GM12878 (cell line): ENCODE data around the gene AGAP2. TPM values are rescaled to one million over a fixed set of nuclear protein-coding genes. Genes with fewer than 3 reads are reported as not detected.

Experiments
- ATAC-seq: fragments of 200-7000 bp; cut with Tn5 transposase; 3 replicates; pipeline ENCODE4 v1.9.1; 2020; ENCODE audit warnings: mild to moderate bottlenecking, moderate library complexity
- BruUV-seq: library from RNA; stranded (reverse); fragments of 400-500 nt; replicated peaks from 2 replicates; lab custom pipeline; 2021; lab: Mats Ljungman, UMichigan
- CTCF ChIA-PET: fragments of 300-600 bp; sonication (Branson Sonifier 250); formaldehyde crosslinking; extraction: SDS; loops from one replicate; lab custom pipeline; 2021; ENCODE audit warnings: inconsistent platforms; lab: Yijun Ruan, JAX
- POLR2A ChIA-PET: fragments of 350-600 bp; formaldehyde crosslinking; extraction: SDS; loops from one replicate; lab custom pipeline; 2021; ENCODE audit warnings: inconsistent platforms; lab: Charles Lee
- RAD21 ChIA-PET: fragments of 300-600 bp; sonication (Branson Sonifier 250); formaldehyde crosslinking; loops from one replicate; lab custom pipeline; 2023; ENCODE audit warnings: antibody characterized with exemption; ENCODE audit not compliant: unreplicated experiment; lab: Charles Lee
- SMC1A ChIA-PET: fragments of 300-600 bp; sonication (Branson Sonifier 250); formaldehyde crosslinking; loops from one replicate; lab custom pipeline; 2023; ENCODE audit not compliant: unreplicated experiment, uncharacterized antibody; lab: Charles Lee
- DNase-seq: peaks from one replicate; pipeline ENCODE4 v3.0.0-alpha.2; 2011; ENCODE audit warnings: low read depth, low spot score
- FAIRE-seq: peaks from 3 replicates; lab custom pipeline; 2011; peaks lifted over from hg19 to GRCh38; lab: Jason Lieb, UNC
- H2AFZ ChIP-seq: 2 replicates; pipeline ENCODE4 v1.6.0; 2011; ENCODE audit warnings: low read depth, low read length, control low read depth; ENCODE audit not compliant: control insufficient read depth
- H3K27ac ChIP-seq: 2 replicates; pipeline ENCODE4 v1.5.1; 2011; ENCODE audit warnings: control low read depth; ENCODE audit not compliant: control insufficient read depth, insufficient read depth
- H3K27me3 ChIP-seq, 2 experiments: replicated peaks in 1 of 2; 2 replicates each; pipeline versions ENCODE4 v1.6.0 to v1.6.1; 2011; ENCODE audit warnings: low read length in 1 of 2; ENCODE audit not compliant: control insufficient read depth in 2 of 2, insufficient read depth in 2 of 2
- H3K36me3 ChIP-seq, 2 experiments: 2 replicates each; pipeline ENCODE4 v1.5.1; 2011; ENCODE audit warnings: low read length in 1 of 2; ENCODE audit not compliant: control insufficient read depth in 2 of 2, insufficient read depth in 2 of 2
- H3K4me1 ChIP-seq: 2 replicates; pipeline ENCODE4 v1.6.1; 2011; ENCODE audit warnings: mild to moderate bottlenecking, low read length, moderate library complexity, mixed read lengths; ENCODE audit not compliant: control insufficient read depth, insufficient read depth
- H3K4me2 ChIP-seq: 2 replicates; pipeline ENCODE4 v1.6.0; 2011; ENCODE audit warnings: control low read depth; ENCODE audit not compliant: control insufficient read depth, insufficient read depth
- H3K4me3 ChIP-seq: fragments of 200-600 bp; sonication (generic); 2 replicates; pipeline ENCODE4 v1.5.1; 2016
- H3K79me2 ChIP-seq: 2 replicates; pipeline ENCODE4 v1.6.0; 2011; ENCODE audit warnings: low read length; ENCODE audit not compliant: control insufficient read depth, insufficient read depth
- H3K9ac ChIP-seq: 2 replicates; pipeline ENCODE4 v1.8.0; 2011; ENCODE audit warnings: low read length, control low read depth, mixed read lengths; ENCODE audit not compliant: control insufficient read depth, insufficient read depth
- H3K9me3 ChIP-seq: replicated peaks from 3 replicates; pipeline ENCODE4 v1.5.1; 2011; ENCODE audit warnings: mild to moderate bottlenecking, low read length; ENCODE audit not compliant: control insufficient read depth, insufficient read depth
- H4K20me1 ChIP-seq: 2 replicates; pipeline ENCODE4 v1.6.0; 2011; ENCODE audit not compliant: control insufficient read depth, insufficient read depth
- BHLHE40 ChIP-seq, 2 experiments: fragments of 450-650 bp in 1 of 2; IDR thresholded peaks; 2 replicates each; pipeline ENCODE4 v1.6.1; 2011 to 2017; ENCODE audit warnings: low read depth in 2 of 2, borderline replicate concordance in 1 of 2, improper control_type of control experiment in 1 of 2, low read length in 1 of 2, mild to moderate bottlenecking in 1 of 2
- EGR1 ChIP-seq, 2 experiments: IDR thresholded peaks; 1 replicate in 1 of 2; 2 replicates in 1 of 2; pipeline ENCODE4 v1.6.1; 2011 to 2012; ENCODE audit warnings: low read depth in 2 of 2, low read length in 2 of 2, borderline replicate concordance in 1 of 2, mild to moderate bottlenecking in 1 of 2, moderate library complexity in 1 of 2
- GATAD2B ChIP-seq: fragments of 450-650 bp; conservative IDR thresholded peaks from 2 replicates; pipeline ENCODE4 v1.6.1; 2017; ENCODE audit warnings: low read depth, mild to moderate bottlenecking, moderate library complexity
- LARP7 ChIP-seq: fragments of 450-650 bp; IDR thresholded peaks from 2 replicates; pipeline ENCODE4 v1.6.1; 2017; ENCODE audit warnings: mild to moderate bottlenecking
- MYC ChIP-seq: IDR thresholded peaks from 2 replicates; pipeline ENCODE4 v1.6.1; 2011; ENCODE audit warnings: mild to moderate bottlenecking, low read length, moderate library complexity, inconsistent platforms; ENCODE audit not compliant: insufficient read depth, insufficient replicate concordance, insufficient read length, severe bottlenecking
- NFXL1 ChIP-seq: fragments of 450-650 bp; IDR thresholded peaks from 2 replicates; pipeline ENCODE4 v1.6.1; 2017; ENCODE audit warnings: antibody characterized with exemption, mild to moderate bottlenecking, borderline replicate concordance
- PAX8 ChIP-seq: fragments of 450-650 bp; IDR thresholded peaks from 2 replicates; pipeline ENCODE4 v1.6.1; 2017; ENCODE audit warnings: mild to moderate bottlenecking, moderate library complexity
- POLR2A ChIP-seq: IDR thresholded peaks from 2 replicates; pipeline ENCODE4 v1.6.1; 2011; ENCODE audit warnings: low read depth, mild to moderate bottlenecking, low read length
- ZNF217 ChIP-seq: fragments of 450-650 bp; IDR thresholded peaks from 2 replicates; pipeline ENCODE4 v1.6.1; 2017; ENCODE audit warnings: antibody characterized with exemption, mild to moderate bottlenecking
- ZNF24 ChIP-seq: fragments of 450-650 bp; IDR thresholded peaks from 2 replicates; pipeline ENCODE4 v1.6.1; 2017; ENCODE audit warnings: antibody characterized with exemption, mild to moderate bottlenecking
- WGBS: methylation state at CpG from one replicate; pipeline ENCODE4 v1.1.6; 2016; ENCODE audit warnings: low lambda C conversion rate; ENCODE audit not compliant: insufficient replicate concordance, insufficient coverage; ENCODE audit errors: missing lambda C conversion rate; 5-methylcytosine and 5-hydroxymethylcytosine counted together
- in situ Hi-C: fragments of 300-500 bp; cut with MboI; formaldehyde crosslinking; loops from 9 replicates; pipeline ENCODE4 v1.14.3; 2018; ENCODE audit warnings: mixed read lengths
- intact Hi-C: fragments of 100-400 bp; cut with micrococcal nuclease; formaldehyde crosslinking; loops from one replicate; pipeline ENCODE4 v1.14.2; 2022; ENCODE audit not compliant: unreplicated experiment
- polyA plus RNA-seq, 11 experiments: library from polyadenylated mRNA; depleted of rRNA in 4 of 11; unstranded in 6 of 11; stranded (reverse) in 5 of 11; fragments of >200 nt; fragmentation: Nextera tagmentation in 4 of 11; fragmentation: Illumina TruSeq in 1 of 11; extraction: Ambion mirVana in 4 of 11; extraction: Trizol in 1 of 11; gene quantifications; 1 replicate in 1 of 11; 2 replicates in 10 of 11; pipeline versions ENCODE4 v1.2.1 to v1.2.3, GENCODE V29; 2011 to 2016; ENCODE audit warnings: inconsistent platforms in 2 of 11, missing spikeins in 2 of 11, low read depth in 1 of 11
- total RNA-seq, 4 experiments: library from RNA; depleted of rRNA in 3 of 4; stranded (reverse); fragments of >200 nt in 3 of 4; fragmentation: Illumina TruSeq in 1 of 4; extraction: Trizol in 1 of 4; gene quantifications; 2 replicates each; pipeline versions ENCODE4 v1.2.1 to v1.2.3, GENCODE V29; 2013 to 2021
- TF ChIP-seq, protein P1 (sequence below): fragments of 450-650 bp; IDR thresholded peaks from 2 replicates; pipeline ENCODE4 v1.6.1; 2018; ENCODE audit warnings: mild to moderate bottlenecking, low read depth, moderate library complexity; ENCODE audit not compliant: partially characterized antibody
- TF ChIP-seq, protein P2 (sequence below): IDR thresholded peaks from 2 replicates; pipeline ENCODE4 v1.6.1; 2012; ENCODE audit warnings: improper control_type of control experiment, low read depth, low read length; ENCODE audit not compliant: insufficient replicate concordance

The AGAP2 gene
- total and polyA plus RNA-seq, 10 of the 15 experiments (the other 5 are each of a cell fraction or from before 2014, with no cell fraction given) = 0.29 to 19.8 (median 11.0) TPM

DNA sequence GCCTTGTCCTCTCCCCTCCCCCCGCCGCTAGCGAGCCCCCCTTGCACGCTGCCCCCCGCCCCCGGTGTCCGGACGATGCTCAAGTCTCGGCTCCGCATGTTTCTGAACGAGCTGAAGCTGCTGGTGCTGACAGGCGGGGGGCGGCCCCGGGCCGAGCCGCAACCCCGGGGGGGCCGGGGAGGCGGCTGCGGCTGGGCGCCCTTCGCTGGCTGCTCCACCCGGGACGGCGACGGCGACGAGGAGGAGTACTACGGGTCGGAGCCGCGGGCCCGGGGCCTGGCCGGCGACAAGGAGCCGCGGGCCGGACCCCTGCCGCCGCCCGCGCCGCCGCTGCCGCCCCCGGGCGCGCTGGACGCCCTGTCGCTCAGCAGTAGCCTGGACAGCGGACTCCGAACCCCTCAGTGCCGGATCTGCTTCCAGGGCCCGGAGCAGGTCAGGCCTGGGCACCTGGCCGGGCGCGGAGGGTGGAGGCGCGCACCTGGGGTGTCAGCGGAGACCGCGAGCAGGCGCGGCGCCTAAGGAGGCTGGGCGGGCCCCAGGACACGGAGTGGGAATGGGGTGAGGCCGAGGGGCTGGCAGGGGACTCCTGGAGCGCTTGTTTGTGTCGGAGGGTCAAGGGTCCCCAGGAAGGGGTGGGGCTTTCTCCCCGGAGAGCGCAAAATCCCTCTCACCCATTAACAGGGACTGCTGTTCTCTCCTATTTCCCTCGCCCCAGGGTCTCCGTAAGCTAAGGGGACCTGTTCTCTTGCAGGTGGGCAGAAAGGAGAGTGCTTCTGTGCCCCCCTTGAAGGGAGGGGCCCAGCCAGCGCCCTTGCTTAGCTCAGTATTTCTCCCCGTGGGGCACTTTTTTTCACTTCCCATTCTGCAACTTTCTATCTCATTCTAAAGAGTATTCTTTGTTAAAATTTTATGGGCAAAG, 17.2 kb upstream of the AGAP2 start:
- H3K4me1 ChIP-seq = peaks cover 26% of the 10 kb centered on the region
- TF ChIP-seq, protein P1, sequence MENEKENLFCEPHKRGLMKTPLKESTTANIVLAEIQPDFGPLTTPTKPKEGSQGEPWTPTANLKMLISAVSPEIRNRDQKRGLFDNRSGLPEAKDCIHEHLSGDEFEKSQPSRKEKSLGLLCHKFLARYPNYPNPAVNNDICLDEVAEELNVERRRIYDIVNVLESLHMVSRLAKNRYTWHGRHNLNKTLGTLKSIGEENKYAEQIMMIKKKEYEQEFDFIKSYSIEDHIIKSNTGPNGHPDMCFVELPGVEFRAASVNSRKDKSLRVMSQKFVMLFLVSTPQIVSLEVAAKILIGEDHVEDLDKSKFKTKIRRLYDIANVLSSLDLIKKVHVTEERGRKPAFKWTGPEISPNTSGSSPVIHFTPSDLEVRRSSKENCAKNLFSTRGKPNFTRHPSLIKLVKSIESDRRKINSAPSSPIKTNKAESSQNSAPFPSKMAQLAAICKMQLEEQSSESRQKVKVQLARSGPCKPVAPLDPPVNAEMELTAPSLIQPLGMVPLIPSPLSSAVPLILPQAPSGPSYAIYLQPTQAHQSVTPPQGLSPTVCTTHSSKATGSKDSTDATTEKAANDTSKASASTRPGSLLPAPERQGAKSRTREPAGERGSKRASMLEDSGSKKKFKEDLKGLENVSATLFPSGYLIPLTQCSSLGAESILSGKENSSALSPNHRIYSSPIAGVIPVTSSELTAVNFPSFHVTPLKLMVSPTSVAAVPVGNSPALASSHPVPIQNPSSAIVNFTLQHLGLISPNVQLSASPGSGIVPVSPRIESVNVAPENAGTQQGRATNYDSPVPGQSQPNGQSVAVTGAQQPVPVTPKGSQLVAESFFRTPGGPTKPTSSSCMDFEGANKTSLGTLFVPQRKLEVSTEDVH = no peak
- TF ChIP-seq ZNF217 (0 out of 2 replicates have a peak, but pooled peaks have one; percentile 39), GATAD2B (peak; percentile 43; the same call in 1 of the 2 replicates), ZNF24 (no peak), EGR1 (IDR thresholded peaks at IDR 0.05; ENCODE audit: borderline replicate concordance in 1 of 2, low read depth in 2 of 2, low read length in 2 of 2) (no peak), LARP7 (peak; percentile 58; the same call in 1 of the 2 replicates), POLR2A (no peak), MYC (no peak), NFXL1 (no peak), BHLHE40 (IDR thresholded peaks at IDR 0.05; ENCODE audit: borderline replicate concordance in 1 of 2, low read depth in 2 of 2, low read length in 1 of 2) (peak in 1 of 2 experiments; percentile 32; a peak in 1 of 4 replicates), PAX8 (no peak)
- TF ChIP-seq, protein P2, sequence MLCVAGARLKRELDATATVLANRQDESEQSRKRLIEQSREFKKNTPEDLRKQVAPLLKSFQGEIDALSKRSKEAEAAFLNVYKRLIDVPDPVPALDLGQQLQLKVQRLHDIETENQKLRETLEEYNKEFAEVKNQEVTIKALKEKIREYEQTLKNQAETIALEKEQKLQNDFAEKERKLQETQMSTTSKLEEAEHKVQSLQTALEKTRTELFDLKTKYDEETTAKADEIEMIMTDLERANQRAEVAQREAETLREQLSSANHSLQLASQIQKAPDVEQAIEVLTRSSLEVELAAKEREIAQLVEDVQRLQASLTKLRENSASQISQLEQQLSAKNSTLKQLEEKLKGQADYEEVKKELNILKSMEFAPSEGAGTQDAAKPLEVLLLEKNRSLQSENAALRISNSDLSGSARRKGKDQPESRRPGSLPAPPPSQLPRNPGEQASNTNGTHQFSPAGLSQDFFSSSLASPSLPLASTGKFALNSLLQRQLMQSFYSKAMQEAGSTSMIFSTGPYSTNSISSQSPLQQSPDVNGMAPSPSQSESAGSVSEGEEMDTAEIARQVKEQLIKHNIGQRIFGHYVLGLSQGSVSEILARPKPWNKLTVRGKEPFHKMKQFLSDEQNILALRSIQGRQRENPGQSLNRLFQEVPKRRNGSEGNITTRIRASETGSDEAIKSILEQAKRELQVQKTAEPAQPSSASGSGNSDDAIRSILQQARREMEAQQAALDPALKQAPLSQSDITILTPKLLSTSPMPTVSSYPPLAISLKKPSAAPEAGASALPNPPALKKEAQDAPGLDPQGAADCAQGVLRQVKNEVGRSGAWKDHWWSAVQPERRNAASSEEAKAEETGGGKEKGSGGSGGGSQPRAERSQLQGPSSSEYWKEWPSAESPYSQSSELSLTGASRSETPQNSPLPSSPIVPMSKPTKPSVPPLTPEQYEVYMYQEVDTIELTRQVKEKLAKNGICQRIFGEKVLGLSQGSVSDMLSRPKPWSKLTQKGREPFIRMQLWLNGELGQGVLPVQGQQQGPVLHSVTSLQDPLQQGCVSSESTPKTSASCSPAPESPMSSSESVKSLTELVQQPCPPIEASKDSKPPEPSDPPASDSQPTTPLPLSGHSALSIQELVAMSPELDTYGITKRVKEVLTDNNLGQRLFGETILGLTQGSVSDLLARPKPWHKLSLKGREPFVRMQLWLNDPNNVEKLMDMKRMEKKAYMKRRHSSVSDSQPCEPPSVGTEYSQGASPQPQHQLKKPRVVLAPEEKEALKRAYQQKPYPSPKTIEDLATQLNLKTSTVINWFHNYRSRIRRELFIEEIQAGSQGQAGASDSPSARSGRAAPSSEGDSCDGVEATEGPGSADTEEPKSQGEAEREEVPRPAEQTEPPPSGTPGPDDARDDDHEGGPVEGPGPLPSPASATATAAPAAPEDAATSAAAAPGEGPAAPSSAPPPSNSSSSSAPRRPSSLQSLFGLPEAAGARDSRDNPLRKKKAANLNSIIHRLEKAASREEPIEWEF = no peak

More for the DNA sequence above, 17.2 kb upstream of the AGAP2 start:
- no peak for ATAC-seq
- DNase-seq = no peak
- Histone ChIP-seq H3K9me3 (no peaks in the 10 kb centered on the region; the same call in 2 of the 3 replicates), H3K27me3 (no peaks in the 10 kb centered on the region), H3K4me2 (peak overlapping the region; percentile 58), H2AFZ (peak overlapping the region; percentile 6; the same call in 1 of the 2 replicates), H3K36me3 (peaks cover 0 to 4% of the 10 kb centered on the region in 2 experiments; a peak in 2 of 4 replicates), H4K20me1 (no peaks in the 10 kb centered on the region; the same call in 1 of the 2 replicates), H3K79me2 (peaks cover 15% of the 10 kb centered on the region), H3K9ac (peak overlapping the region; percentile 60), H3K27ac (peak overlapping the region; percentile 43; the same call in 1 of the 2 replicates), H3K4me3 (peak overlapping the region; percentile 85)
- ChIA-PET POLR2A (interaction anchor here (1.0 to 2.5 kb wide), 7 partner anchors 8 to 28 kb away, joined by 3 to 19 read pairs (median 5); partner anchors contain the start of genes EEF1AKMT3, METTL1 and TSPAN31), SMC1A (interaction anchor here (1.0 to 1.9 kb wide), 11 partner anchors 11 to 150 kb away, joined by 3 to 14 read pairs (median 4); partner anchors contain the start of genes CYP27B1, EEF1AKMT3, METTL1 and TSFM), RAD21 (interaction anchor here (0.6 to 2.0 kb wide), 7 partner anchors 11 to 186 kb away, joined by 3 to 13 read pairs (median 6); partner anchors contain the start of genes ATP23, EEF1AKMT3, METTL1 and TSPAN31), CTCF (interaction anchor here (0.6 to 4.7 kb wide), 29 partner anchors 7 to 477 kb away, joined by 3 to 62 read pairs (median 5); partner anchors contain the start of genes CYP27B1, EEF1AKMT3, METTL1 and TSFM)
- in situ Hi-C loops (no loop called here), intact Hi-C loops (loop anchor here (1.0 to 10.0 kb wide), 4 partner anchors 17 to 281 kb away; partner anchors contain the start of genes ARHGAP9, EEF1AKMT3 and METTL1)
- 4% methylated on average over 35 of the region's 76 CpGs for WGBS
- BruUV-seq = no TSS peak
- FAIRE-seq = no peak
